Left ventricle myocardium superior (tissue), 1 donor: ENCODE results near the gene SLC2A14. TPM values are rescaled to one million over a fixed set of nuclear protein-coding genes. Genes with fewer than 3 reads are reported as not detected.
A peak's percentile ranks its signal among the peaks of the same experiment; 100 is the strongest.
"Not testable (repeated sequence)": the region's sequence is repeated elsewhere in the genome, so short reads cannot be mapped to it uniquely, and the experiment has no call there.

Experiments
- ATAC-seq: fragments of 200-7000 bp; cut with Tn5 transposase; one replicate; pipeline ENCODE4 v1.9.1; 2020; ENCODE audit warnings: mild to moderate bottlenecking, moderate library complexity
- DNase-seq: peaks from one replicate; pipeline ENCODE4 v3.0.0-alpha.2; 2020
- intact Hi-C: fragments of 100-400 bp; cut with micrococcal nuclease; formaldehyde crosslinking; loops from one replicate; pipeline ENCODE4 v1.11.0; 2022
- long read RNA-seq: library from polyadenylated mRNA; unstranded; transcript quantifications from one replicate; pipeline ENCODE4 v2.0.0, GENCODE V29; 2021
- total RNA-seq: library from RNA; stranded (reverse); fragmentation: NEBNext Ultra II Directional; extraction: Animal tissue kit (Norgen Biotek cat#: 25700); gene quantifications from one replicate; pipeline ENCODE4 v1.2.1, GENCODE V29; 2021
- donor health status: DM: no; HTN: yes; CAD: no; lungs with severe emphysema.

Gene SLC2A14
- total RNA-seq: not detected
- long read RNA-seq: 0 reads

DNA sequence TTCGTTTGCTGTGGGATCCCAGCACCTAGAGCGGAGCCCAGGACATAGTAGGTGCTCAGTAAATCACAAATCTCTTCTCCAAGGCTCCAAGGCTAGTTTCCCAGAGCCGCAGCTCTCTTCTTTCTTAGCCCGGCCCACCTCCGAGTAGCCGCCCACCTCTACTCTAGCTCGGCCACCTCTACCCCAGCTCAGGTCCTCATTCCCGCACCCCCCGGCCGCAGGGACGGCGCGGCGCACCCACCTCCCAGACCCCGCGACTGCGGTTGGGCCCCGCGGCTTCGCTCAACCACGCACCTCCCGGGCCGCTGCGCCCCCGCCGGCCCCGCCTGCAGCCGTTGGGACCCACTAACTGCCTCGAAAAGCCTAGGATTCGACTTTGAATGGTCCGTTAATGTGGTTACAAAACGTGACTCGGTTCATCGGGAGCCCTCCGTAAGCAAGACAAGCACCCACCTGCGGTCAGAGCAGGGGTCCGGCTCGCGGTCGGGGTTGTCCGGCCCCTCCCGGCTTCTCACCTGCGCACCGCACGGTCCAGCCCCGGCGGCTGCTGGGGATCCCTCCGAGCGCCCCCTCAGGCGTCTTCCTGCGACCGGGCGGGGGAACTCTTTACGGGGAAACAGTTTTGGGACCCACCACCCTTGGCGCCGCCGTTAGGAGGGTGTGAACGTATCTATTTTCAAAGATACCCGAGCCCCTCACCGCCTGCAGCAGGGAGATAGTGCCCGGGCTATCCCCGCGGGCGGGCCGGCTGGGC is at the start of gene SLC2A14:
Gene SLC2A14 (minus strand): TSS at position 350 of the 754 bp plus-strand sequence. CDS start 3,035 bp downstream, outside the sequence.
- intact Hi-C loops: no loop called here
- no peak for ATAC-seq
- no peak for DNase-seq

DNA sequence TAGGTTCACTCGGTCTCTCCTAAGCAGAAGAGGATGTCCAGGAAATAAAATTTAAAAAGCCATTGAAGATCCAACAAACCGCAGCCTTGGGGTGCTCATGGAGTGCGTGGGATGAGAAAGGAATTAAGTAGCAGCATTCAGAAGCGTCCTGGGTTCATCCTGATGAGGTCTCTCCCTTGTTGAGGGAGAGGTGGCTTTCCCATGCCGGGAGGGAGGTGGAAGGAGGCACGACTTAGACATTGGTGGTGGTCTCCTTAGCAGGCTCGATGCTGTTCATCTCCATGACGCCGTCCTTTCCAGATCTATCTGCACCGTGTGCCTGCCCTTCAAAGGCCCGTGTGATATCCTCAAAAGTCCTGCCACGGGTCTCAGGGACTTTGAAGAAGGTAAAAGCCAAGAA is 48.5 kb upstream of the SLC2A14 start:
- ATAC-seq, DNase-seq, intact Hi-C loops: not testable (repeated sequence)

DNA sequence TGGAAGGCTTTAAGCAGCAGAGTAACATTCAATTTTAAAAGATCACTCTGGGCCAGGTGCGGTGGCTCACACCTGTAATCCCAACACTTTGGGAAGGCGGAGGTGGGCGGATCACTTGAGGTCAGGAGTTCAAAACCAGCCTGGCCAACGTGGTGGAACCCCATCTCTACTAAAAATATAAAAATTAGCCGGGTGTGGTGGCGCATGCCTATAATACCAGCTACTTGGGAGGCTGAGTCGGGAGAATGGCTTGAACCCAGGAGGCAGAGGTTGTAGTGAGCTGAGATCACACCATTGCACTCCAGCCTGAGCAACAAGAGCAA is 45.5 kb upstream of the SLC2A14 start:
- intact Hi-C loops, ATAC-seq, DNase-seq: not testable (repeated sequence)

DNA sequence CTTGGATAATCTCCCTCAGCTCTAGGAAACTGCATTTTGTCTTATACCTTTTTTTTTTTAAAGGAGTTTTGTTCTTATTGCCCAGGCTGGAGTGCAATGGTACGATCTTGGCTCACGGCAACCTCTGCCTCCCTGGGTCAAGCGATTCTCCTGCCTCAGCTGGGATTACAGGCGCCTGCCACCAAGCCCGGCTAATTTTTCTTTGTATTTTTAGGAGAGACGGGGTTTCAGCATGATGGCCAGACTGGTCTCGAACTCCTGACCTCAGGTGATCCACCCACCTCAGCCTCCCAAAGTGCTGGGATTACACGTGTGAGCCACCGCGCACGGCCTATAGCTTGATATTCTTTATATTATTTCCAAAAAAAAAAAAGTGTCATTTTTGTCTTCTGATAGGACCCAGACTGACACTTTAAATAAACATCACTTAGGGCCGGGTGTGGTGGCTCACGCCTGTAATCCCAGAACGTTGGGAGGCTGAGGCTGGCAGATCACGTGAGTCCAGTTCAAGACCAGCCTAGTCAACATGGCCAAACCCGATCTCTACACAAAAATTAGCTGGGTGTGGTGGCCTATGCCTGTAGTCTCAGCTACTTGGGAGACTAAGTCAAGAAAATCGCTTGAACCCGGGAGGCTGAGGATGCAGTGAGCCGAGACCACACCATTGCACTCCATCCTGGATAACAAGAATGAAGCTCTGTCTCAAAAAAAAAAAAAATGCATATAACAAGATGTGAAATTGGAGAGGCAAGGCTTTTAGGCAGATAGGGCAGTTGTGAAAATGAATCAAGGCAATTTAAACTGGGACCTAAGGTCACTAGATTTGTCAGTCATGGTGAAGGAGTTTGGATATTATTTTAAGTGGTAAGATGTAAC is 44.9 kb upstream of the SLC2A14 start:
- no peak for ATAC-seq
- no peak for DNase-seq

DNA sequence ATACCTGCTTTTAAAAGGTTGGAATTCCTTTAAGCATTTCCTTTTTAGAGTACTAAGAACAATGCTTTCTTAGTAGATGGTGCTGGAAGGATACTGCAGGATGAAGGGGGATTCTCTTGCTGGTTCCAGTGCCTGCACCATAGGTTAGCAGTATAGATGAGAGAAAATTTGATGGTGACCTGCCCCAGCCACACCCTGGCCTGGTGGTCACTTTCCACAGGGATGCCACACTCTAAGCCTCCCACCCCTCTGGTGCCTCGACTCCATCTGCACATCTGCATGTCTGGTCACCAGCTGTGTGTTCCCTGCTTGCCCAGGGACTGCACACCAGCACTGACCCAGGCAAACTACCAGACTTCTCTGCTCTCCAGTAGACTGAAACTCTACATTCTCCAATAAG is 44.2 kb upstream of the SLC2A14 start:
- DNase-seq (no peak), ATAC-seq (no peak)
- intact Hi-C loops: no loop called here

More for the DNA sequence above, 44.9 kb upstream of the SLC2A14 start:
- intact Hi-C loops: no loop called here

DNA sequence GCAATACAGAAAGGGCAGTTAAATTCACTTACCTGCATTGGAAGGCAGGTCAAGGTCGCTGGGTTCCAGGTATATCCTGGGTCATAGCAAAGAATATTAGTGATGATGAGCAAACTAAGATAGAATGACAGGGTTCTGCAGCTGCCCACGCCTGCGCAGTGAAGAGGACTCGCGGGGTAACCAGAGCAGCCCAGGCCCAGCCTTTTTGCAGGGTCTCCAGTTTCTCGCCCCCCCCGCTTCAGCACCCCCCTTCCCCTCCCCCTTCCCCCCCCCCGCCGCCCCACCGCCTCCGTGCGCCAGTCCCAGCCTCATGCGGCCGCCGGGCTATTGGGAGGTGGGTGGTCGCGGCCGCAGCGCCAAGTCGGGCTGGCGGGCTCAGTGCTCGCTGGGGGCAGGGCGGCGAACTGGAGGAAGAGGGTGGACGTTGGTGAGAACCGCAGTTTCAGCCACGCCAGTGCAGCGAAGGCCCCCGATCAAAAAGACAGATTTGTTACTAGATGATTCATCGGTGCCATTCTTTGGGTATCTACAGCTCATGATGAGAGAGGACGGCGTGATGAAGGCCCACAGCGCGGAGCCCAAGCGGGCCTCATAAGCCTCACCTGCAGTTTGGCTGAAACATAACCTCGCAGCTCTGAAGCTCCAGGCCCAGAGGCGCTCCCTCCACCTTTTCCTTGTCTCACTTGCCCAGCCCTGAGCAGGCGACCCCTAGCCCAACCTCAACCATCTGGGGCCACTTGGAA is 43.1 kb upstream of the SLC2A14 start:
- ATAC-seq (no peak), DNase-seq (no peak)
- intact Hi-C loops: no loop called here

DNA sequence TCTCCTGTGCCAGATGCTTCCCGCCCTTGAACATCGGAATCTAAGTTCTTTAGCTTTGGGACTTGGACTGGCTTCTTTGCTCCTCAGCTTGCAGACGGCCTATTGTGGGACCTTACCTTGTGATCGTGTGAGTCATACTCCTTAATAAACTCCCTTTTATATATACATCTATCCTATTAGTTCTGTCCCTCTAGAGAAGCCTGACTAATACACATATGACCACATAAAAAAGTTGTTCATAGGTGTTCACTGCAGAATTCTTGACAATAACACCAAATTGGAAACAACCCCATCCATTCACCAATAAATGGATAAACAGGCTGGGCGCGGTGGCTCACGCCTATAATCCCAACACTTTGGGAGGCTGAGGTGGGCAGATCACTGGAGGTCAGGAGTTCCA is 37.4 kb upstream of the SLC2A14 start:
- intact Hi-C loops, ATAC-seq, DNase-seq: not testable (repeated sequence)

DNA sequence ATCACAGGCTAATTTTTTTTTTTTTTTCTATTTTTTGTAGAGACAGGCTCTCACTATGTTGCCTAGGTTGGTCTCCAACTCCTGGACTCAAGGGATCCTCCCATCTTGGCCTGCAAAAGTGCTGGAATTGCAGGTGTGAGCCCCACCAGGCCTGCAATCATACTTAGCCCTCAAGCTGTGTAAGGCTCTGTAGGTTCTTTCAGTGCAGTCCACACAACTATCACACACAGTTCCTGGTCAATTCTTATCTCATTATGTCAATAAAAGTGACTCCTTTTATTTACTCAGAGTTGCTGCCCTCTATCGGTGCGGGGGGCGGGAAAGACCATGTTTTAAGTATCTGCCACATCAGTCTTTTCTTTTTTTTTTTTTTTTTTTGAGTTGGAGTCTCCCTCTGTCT is 34.3 kb upstream of the SLC2A14 start:
- ATAC-seq: peak; percentile 20
- intact Hi-C loops: no loop called here
- DNase-seq: no peak

DNA sequence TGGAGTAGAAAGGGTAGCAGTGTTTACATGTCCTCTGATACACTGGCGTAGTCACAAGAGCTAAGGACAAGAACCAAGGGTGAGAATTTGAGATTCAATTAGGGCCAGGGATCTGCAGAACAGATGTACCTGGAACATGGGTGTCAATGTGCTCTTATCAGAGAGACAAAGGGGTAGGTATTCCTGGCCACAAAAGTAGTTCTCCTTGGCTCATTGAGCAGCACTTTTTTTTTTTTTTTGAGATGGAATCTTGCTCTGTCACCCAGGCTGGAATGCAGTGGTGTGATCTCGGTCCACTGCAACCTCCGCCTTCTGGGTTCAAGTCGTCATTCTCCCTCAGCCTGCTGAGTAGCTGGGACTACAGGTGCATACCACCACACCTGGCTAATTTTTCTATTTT is 33.6 kb upstream of the SLC2A14 start:
- DNase-seq, intact Hi-C loops, ATAC-seq: not testable (repeated sequence)

DNA sequence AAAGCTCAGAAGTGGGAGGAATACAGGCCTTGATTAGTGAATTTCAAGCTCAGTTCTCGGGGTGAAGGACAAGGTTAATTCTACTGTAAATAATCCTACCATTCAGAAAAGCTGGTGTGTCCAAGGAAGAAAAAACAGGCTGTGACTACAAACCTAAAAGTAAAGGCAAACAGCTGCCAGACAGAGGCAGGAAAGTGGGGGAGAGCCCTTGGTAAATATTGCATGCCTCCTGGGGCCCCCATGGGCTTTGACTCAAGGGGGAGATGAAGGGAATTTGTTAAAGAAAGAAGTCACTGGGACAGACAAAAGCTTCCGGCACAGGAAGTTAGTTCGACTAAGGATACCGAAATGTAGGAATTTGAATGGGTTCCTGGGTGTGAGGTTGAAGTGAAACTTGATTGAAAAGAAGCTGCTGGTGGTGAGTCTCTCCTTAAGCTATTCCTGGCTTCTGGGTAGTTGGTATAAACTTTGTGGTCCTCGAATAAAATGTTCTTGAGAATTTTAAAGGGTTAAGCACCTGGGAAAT is 32.9 kb upstream of the SLC2A14 start:
- ATAC-seq, DNase-seq, intact Hi-C loops: not testable (repeated sequence)

DNA sequence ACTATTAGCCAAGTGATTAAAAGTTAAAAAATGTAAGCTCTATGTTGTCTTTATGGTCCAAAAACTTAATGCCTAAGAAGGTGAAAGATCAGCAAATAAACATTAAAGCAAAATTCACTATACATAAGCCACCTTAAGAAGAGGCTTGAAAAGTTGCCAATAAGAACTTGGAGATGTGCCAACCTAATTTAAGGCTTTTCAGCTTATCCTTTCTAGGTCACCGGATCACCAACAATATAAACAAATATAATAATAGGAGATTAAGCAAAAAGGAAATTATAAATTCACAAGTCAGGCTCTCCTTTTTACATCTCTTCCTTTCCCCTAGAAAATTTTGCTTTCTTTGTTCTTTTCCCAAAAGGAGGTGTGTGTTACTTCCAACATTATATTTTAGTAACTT is 32.4 kb upstream of the SLC2A14 start:
- DNase-seq (no peak), ATAC-seq (no peak)

DNA sequence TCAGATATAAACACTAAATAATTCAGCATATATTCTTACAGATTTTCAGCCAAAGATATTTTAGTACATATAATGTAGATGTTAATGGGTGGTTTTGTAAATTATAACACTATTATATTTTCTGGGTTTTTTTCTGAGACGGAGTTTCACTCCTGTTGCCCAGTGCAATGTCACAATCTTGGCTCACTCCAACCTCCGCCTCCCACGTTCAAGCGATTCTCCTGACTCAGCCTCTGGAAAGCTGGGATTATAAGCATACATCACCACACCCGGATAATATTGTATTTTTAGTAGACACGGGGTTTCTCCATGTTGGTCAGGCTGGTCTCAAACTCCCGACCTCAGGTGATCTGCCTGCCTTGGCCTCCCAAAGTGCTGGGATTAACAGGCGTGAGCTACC is 29.7 kb upstream of the SLC2A14 start:
- intact Hi-C loops, ATAC-seq, DNase-seq: not testable (repeated sequence)

More for the DNA sequence above, 32.4 kb upstream of the SLC2A14 start:
- intact Hi-C loops: no loop called here

DNA sequence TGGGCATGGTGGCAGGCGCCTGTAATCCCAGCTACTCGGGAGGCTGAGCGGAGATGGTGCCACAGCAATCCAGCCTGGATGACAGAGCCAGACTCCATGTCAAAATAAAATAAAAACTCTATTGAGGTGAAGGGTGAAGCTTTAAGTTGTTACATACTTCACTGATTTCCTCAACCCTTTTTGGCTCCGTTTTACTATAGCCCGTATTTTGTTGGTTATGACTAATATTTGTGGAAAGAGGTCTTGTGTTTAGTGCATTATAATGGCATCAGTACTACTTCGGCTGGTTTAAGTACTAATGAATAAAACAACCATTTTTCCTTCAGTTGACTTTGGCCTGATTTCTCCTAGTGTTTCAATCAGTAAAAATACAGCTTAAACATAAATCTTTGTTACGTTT is 27.0 kb upstream of the SLC2A14 start:
- intact Hi-C loops: no loop called here
- DNase-seq: no peak
- ATAC-seq: no peak

DNA sequence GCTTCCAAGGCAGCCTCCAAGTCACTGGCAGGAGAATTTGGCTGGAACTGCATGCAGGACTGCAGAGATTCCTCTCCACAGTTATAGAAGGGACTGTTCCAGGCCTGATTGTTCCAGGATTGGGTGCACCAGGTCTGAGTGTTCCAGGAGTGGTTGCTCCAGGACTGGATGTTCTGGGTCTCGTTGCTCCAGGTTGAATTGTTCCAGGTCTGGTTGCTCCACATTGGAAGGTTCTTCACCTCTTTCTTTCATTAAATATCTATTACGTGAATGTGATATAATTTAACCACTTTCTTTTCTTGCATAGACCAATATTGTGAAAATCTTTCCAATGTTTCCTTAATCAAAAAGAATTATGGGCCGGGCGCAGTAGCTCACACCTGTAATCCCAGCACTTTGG is 24.0 kb upstream of the SLC2A14 start:
- intact Hi-C loops, ATAC-seq, DNase-seq: not testable (repeated sequence)

DNA sequence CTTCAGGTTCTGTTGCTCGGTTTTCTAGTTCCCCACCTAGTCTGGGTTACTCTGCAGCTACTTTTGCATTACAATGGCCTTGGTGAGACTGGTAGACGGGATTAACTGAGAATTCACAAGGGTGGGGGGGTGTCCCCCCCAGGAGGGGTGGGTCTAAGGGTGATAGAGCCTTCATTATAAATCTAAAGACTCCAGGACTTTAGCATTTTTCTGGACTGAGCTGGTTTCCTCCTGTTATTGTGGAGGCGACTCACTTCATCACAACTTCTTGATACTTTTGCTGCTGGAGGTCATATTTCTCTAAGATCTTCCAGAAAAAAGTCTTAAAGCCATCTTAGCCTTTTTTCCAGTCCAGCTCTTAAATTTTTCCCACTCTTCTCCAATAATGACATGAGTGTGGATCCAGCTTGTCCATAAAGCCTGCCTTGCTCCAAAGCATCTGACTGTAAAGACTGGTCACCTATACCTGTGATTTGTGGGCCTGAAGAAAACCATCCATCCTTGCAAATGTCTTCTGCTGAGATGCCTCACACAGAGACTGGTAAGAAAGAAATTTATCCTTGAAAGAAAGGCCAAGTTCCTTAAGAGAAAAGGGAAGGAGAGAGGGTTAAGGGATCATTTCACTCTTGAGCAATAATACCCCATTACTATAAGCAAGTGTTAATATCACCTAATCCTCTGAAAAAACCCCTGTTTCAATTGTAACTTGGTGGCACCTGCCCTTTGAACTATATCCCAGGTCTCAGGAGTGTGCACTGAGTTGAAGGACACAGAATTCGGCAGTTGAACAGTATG is 19.7 kb upstream of the SLC2A14 start:
- ATAC-seq (no peak), DNase-seq (no peak)
- intact Hi-C loops: no loop called here

DNA sequence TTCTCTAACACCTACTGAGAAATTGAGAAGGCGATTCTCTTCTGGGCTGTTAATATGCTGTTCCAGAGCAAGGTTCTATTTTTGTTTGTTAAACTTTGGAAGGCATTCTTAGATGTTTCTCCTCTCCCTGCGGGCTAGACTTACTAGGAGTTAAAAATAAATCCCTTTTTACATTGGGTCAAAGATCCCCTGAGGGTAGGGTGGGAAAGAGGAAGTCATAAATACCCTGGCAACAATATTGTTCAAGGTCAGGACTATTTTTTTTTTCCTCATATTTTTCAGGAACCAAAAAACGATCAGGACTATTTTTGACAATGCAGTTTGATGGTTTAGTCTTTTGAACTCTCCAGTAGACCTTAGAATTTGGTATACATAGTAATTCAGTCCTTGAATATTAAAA is 12.0 kb upstream of the SLC2A14 start:
- ATAC-seq (peak; percentile 21), DNase-seq (no peak)

DNA sequence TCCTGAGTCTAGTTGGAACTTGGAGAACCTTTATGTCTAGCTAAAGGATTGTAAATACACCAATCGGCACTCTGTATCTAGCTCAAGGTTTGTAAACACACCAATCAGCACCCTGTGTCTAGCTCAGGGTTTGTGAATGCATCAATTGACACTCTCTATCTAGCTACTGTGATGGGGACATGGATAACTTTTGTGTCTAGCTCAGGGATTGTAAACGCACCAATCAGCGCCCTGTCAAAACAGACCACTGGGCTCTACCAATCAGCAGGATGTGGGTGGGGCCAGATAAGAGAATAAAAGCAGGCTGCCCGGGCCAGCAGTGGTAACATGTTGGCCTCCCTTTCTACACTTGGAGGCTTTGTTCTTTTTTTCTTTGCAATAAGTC is 9.0 kb upstream of the SLC2A14 start:
- DNase-seq, intact Hi-C loops, ATAC-seq: not testable (repeated sequence)

More for the DNA sequence above, 12.0 kb upstream of the SLC2A14 start:
- intact Hi-C loops: no loop called here

DNA sequence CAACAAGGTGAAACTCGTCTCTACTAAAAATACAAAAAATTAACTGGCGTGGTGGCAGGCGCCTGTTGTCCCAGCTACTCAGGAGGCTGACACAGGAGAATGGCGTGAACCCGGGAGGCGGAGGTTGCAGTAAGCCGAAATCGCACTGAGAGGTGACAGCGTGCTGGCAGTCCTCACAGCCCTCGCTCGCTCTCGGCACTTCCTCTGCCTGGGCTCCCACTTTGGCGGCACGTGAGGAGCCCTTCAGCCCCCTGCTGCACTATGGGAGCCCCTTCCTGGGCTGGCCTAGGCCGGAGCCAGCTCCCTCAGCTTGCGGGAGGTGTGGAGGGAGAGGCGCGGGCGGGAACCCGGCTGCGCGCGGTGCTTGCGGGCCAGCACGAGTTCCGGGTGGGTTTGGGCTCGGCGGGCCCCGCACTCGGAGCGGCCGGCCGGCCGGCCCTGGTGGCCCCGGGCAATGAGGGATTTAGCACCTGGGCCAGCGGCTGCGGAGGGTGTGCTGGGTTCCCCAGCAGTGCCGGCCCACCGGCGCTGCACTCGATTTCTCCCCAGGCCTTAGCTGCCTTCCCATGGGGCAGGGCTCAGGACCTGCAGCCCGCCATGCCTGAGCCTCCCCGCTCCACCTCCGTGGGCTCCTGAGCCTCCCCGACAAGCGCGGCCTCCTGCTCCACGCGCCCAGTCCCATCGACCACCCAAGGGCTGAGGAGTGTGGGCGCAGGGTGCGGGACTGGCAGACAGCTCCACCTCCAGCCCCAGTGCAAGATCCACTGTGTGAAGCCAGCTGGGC is 8.4 kb upstream of the SLC2A14 start:
- intact Hi-C loops, ATAC-seq, DNase-seq: not testable (repeated sequence)
